Measurements from ENCODE around the gene DLK2. TPM values are rescaled to one million over a fixed set of nuclear protein-coding genes. Genes with fewer than 3 reads are reported as not detected.

DLK2 gene
- total and polyA plus RNA-seq, 2 donors from 2014 or later: 0.50 TPM; not detected in 1

- DNase-seq (no peak), FAIRE-seq (no peak)
- Histone ChIP-seq H3K27ac (ENCODE audit: low read depth in 2 of 2, low read length in 2 of 2) (no peak overlapping the region), H3K36me3 (ENCODE audit: control insufficient read depth in 2 of 3, insufficient read depth in 3 of 3, low read length in 3 of 3) (peaks cover 0 to 55% (median 22%) of the 10 kb centered on the region in 3 donors), H3K9ac (ENCODE audit: low read length in 3 of 3) (no peak overlapping the region), H3K4me3 (ENCODE audit: low read length in 3 of 3) (no peak overlapping the region), H3K9me3 (ENCODE audit: control insufficient read depth in 2 of 3, insufficient read depth in 1 of 3, low read length in 3 of 3) (no peaks in the 10 kb centered on the region), H3K4me1 (ENCODE audit: control insufficient read depth in 2 of 3, insufficient read depth in 2 of 3, low read depth in 1 of 3, low read length in 3 of 3) (no peaks in the 10 kb centered on the region), H3K27me3 (ENCODE audit: control insufficient read depth, insufficient read depth, low read length) (no peaks in the 10 kb centered on the region)
- no peak for TF ChIP-seq CTCF (IDR thresholded peaks at IDR 0.05; ENCODE audit: borderline replicate concordance, extremely low read depth, insufficient read depth)
- intact Hi-C loops (cut with DNase I): no loop called here
These were observed 12.4 kb downstream of the DLK2 start for GRCh38 chr6:43442935-43443334.

GRCh38 chr6:43437700-43438099, 17.6 kb downstream of the DLK2 start:
- intact Hi-C loops (cut with DNase I): no loop called here
- peaks cover 0 to 26% (median 10%) of the 10 kb centered on the region in 3 donors for H3K36me3 ChIP-seq (ENCODE audit: control insufficient read depth in 2 of 3, insufficient read depth in 3 of 3, low read length in 3 of 3)
- H3K27ac ChIP-seq (ENCODE audit: low read depth in 2 of 2, low read length in 2 of 2): no peak overlapping the region
- DNase-seq (peak in 1 of 5 donors; percentile 17), FAIRE-seq (no peak)
- H3K4me1 ChIP-seq (ENCODE audit: control insufficient read depth in 2 of 3, insufficient read depth in 2 of 3, low read depth in 1 of 3, low read length in 3 of 3): peaks cover 0 to 12% (median 10%) of the 10 kb centered on the region in 3 donors
- H3K27me3 ChIP-seq (ENCODE audit: control insufficient read depth, insufficient read depth, low read length): no peaks in the 10 kb centered on the region
- H3K4me3 ChIP-seq (ENCODE audit: low read length in 3 of 3): no peak overlapping the region
- no peak for TF ChIP-seq CTCF (IDR thresholded peaks at IDR 0.05; ENCODE audit: borderline replicate concordance, extremely low read depth, insufficient read depth)
- no peaks in the 10 kb centered on the region for H3K9me3 ChIP-seq (ENCODE audit: control insufficient read depth in 2 of 3, insufficient read depth in 1 of 3, low read length in 3 of 3)
- no peak overlapping the region for H3K9ac ChIP-seq (ENCODE audit: low read length in 3 of 3)

GRCh38 chr6:43436577-43437282, 18.6 kb downstream of the DLK2 start:
- Histone ChIP-seq H3K9me3 (ENCODE audit: control insufficient read depth in 2 of 3, insufficient read depth in 1 of 3, low read length in 3 of 3) (no peaks in the 10 kb centered on the region), H3K4me1 (ENCODE audit: control insufficient read depth in 2 of 3, insufficient read depth in 2 of 3, low read depth in 1 of 3, low read length in 3 of 3) (peaks cover 0 to 12% (median 10%) of the 10 kb centered on the region in 3 donors), H3K9ac (ENCODE audit: low read length in 3 of 3) (peak overlapping the region in 1 of 3 donors; percentile 20), H3K36me3 (ENCODE audit: control insufficient read depth in 2 of 3, insufficient read depth in 3 of 3, low read length in 3 of 3) (peaks cover 0 to 21% (median 8%) of the 10 kb centered on the region in 3 donors), H3K4me3 (ENCODE audit: low read length in 3 of 3) (no peak overlapping the region), H3K27me3 (ENCODE audit: control insufficient read depth, insufficient read depth, low read length) (no peaks in the 10 kb centered on the region), H3K27ac (ENCODE audit: low read depth in 2 of 2, low read length in 2 of 2) (peak overlapping the region in 1 of 2 donors; percentile 32)
- DNase-seq (peak in 4 of 5 donors; percentile 61 to 83 (median 71)), FAIRE-seq (no peak)
- intact Hi-C loops (cut with DNase I): no loop called here
- TF ChIP-seq CTCF (IDR thresholded peaks at IDR 0.05; ENCODE audit: borderline replicate concordance, extremely low read depth, insufficient read depth): no peak

All from kidney (tissue), 14 donors.